ENCODE measurements around the gene ZBTB47.

- TF ChIP-seq CTCF (conservative IDR thresholded peaks at IDR 0.05; ENCODE audit: low read depth in 2 of 2) (no peak), JUNB (IDR thresholded peaks at IDR 0.05; ENCODE audit: unreplicated experiment) (no peak), EZH2 (IDR thresholded peaks at IDR 0.05; ENCODE audit: low read depth, unreplicated experiment) (no peak), POLR2AphosphoS5 (IDR thresholded peaks at IDR 0.05; ENCODE audit: low read depth) (no peak), ZNF331 (CRISPR knock-in tag; IDR thresholded peaks at IDR 0.05; ENCODE audit: low read depth) (no peak), CREB1 (CRISPR knock-in tag; IDR thresholded peaks at IDR 0.05; ENCODE audit: low read depth) (no peak), EZH2phosphoT487 (IDR thresholded peaks at IDR 0.05; ENCODE audit: unreplicated experiment) (no peak)
Observed at GRCh38 chr3:42668413-42668760, 14.9 kb downstream of the ZBTB47 start.
